Coronary artery (tissue), 2 donors: ENCODE data around the gene LMCD1.

Source experiments
- DNase-seq: peaks from one replicate; pipeline ENCODE4 v3.0.0-alpha.2; 2017; ENCODE audit warnings: low spot score
- H3K27ac ChIP-seq, 2 donors: fragments of 200-600 bp; sonication (generic); one replicate each; pipeline ENCODE4 v1.5.1; 2016 to 2019
- H3K4me3 ChIP-seq: fragments of 200-600 bp; sonication (generic); 2 replicates; pipeline ENCODE4 v1.5.1; 2016; ENCODE audit warnings: mild to moderate bottlenecking, moderate library complexity
- CTCF ChIP-seq: fragments of 200-600 bp; sonication (generic); IDR thresholded peaks from one replicate; pipeline ENCODE4 v1.5.1; 2019; ENCODE audit warnings: antibody characterized with exemption

LMCD1 gene

GRCh38 chr3:8501371-8502131, at the start of gene LMCD1:
LMCD1 (plus strand) TSS chr3:8501823; CDS start chr3:8501939, 116 bp downstream.
- H3K27ac ChIP-seq, result peak within 1 kb of the TSS; percentile 90 to 92
- peak within 1 kb of the TSS; percentile 74 for H3K4me3 ChIP-seq
- TF ChIP-seq CTCF, result no peak
- DNase-seq, result peak; percentile 99

GRCh38 chr3:8452112-8452511, 49.5 kb upstream of the LMCD1 start:
- no peak for TF ChIP-seq CTCF
- peak; percentile 7 for DNase-seq
- Histone ChIP-seq H3K27ac (no peak overlapping the region), H3K4me3 (no peak overlapping the region)

GRCh38 chr3:8453153-8453552, 48.5 kb upstream of the LMCD1 start:
- TF ChIP-seq CTCF, result no peak
- no peak overlapping the region for H3K27ac ChIP-seq

GRCh38 chr3:8455526-8456411, 45.9 kb upstream of the LMCD1 start:
- Histone ChIP-seq H3K4me3 (no peak overlapping the region), H3K27ac (peak overlapping the region; percentile 50 to 90)
- DNase-seq, result peak; percentile 41
- TF ChIP-seq CTCF, result no peak

More at GRCh38 chr3:8453153-8453552, 48.5 kb upstream of the LMCD1 start:
- no peak overlapping the region for H3K4me3 ChIP-seq
- peak; percentile 50 for DNase-seq

GRCh38 chr3:8456412-8456811, 45.2 kb upstream of the LMCD1 start:
- H3K27ac ChIP-seq, result peak overlapping the region; percentile 50 to 90
- H3K4me3 ChIP-seq, result no peak overlapping the region
- peak; percentile 24 for DNase-seq
- TF ChIP-seq CTCF, result no peak

- TF ChIP-seq CTCF, result no peak
- peak overlapping the region; percentile 84 to 90 for H3K27ac ChIP-seq
- DNase-seq, result no peak
- no peak overlapping the region for H3K4me3 ChIP-seq
These were observed 44.6 kb upstream of the LMCD1 start for GRCh38 chr3:8457039-8457438.
